HG02885 (cell line): ENCODE data around the gene CAPN14.

Experiments used
- ATAC-seq: cut with Tn5 transposase; IDR thresholded peaks from one replicate; pipeline ENCODE4 v1.9.1; 2021; ENCODE audit warnings: mild to moderate bottlenecking; ENCODE audit not compliant: unreplicated experiment, poor library complexity

Gene CAPN14

DNA sequence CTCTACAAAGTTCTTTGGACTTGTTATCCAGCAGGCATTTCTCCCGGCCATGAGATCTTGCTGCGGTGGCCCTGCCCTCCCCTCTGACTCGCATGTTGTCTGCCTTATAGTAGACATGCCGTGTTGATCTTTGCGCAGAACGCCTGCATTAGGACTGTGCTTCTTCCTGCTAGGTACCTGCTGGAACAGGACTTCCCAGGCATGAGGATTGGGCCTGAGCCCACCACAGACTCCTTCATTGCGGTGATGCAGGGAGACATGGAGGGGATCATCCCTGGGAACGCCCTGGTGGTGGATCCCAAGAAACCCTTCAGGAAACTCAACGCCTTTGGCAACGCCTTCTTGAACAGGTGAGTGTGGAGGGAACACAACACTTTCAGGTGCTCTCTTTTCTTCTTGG is 26.8 kb upstream of the CAPN14 start:
- no peak for ATAC-seq

DNA sequence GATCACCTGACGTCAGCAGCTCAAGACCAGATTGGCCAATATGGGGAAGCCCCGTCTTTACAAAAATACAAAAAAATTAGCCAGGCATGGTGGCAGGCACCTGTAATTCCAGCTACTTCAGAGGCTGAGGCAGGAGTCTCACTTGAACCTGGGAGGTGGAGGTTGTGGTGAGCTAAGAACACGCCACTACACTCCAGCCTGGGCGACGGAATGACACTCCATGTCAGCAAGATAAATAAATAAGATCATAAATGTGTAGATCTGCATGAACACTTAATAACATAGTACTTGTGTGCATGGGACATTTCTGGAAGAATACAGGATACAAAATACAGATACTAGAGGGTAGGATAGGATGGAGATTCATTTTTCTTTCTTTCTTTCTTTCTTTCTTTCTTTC is 25.7 kb upstream of the CAPN14 start:
- no peak for ATAC-seq

DNA sequence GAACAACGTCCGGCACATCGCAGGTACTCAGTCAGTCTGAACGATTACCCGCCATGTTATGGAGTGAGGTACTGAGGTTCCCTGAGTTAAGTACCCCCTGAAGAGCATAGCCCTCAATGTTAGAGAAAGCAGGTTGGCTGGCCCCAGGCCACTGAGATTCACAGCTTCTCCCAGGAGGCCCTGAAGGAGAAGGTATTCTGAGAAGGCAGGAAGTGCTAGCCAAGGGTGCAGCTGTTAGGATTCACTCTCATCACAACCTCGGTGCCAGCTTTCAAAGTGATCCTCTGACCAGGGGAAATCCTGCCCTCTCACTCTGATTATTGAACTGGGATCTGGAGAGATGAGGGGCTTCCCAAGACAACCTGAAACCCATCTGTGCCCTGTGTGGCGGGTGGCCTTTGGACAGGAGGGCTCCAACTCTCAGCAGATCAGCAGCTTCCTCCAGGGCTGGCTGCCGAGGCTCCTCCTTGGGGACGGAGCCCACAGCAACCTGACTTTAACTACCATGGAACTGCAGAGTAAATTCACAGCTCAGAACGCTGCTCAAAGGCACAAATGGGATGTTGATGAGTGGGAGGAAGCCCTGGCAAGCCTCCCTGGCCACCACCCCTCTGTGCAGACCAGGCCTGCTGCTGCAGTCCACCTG is 24.4 kb upstream of the CAPN14 start:
- no peak for ATAC-seq

GRCh38 chr2:31240381-31241365 is 23.4 kb upstream of the CAPN14 start:
- no peak for ATAC-seq

DNA sequence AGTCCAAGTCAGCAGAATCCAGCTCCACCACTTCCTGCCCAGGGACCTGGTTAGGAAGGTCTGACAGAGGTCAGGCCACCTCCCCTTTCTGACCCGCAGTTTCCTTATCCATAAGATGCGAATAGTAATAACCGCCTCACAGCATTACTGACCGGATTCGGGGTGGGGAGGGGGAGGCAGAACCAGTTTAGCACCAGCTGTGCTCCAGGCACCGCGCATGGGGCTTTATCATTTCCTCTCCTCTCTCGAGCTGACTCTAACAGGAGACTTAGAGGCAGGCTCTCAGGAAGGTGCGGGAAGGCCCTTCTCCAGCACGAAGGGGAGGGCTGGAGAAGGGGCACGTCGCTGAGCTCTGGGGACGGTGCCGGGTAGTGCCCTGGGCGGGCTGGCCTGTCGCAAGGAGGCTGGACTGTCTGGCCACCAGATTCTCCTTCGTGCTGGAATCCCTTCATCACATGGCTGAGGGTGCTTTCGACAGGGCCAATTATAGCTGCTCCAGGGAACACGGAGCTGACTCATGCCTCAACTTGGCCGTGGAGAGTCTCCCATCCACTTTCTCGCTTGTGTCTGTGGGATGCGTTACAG is 22.4 kb upstream of the CAPN14 start:
- ATAC-seq: no peak

GRCh38 chr2:31238906-31239592 is 21.7 kb upstream of the CAPN14 start:
- ATAC-seq: no peak

GRCh38 chr2:31238126-31238905 is 21.0 kb upstream of the CAPN14 start:
- ATAC-seq: no peak

DNA sequence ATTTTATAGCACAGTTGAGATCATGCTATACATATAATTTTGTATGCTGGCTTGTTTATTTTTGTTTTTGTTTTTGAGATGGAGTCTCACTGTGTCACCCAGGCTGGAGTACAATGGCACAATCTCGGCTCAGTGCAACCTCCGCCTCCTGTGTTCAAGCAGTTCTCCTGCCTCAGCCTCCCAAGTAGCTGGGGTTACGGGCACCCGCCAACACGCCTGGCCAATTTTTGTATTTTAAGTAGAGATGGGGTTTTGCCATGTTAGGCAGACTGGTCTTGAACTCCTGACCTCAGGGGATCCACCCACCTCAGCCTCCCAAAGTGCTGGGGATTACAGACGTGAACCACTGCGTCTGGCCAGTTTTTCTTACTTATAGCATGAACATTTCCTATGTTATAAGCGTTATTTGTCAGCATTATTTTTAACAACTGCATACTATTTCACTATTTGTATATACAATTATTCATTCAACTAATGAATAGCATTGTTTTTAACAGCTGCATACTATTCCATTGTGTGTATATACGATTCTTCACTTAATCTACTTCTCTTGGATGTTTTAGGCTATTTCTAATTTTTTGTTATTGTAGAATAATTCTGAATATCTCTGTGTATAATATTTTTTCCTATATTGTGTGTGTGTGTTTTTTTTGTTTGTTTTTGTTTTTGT is 20.2 kb upstream of the CAPN14 start:
- no peak for ATAC-seq

- ATAC-seq: no peak
These were observed 19.3 kb upstream of the CAPN14 start for GRCh38 chr2:31236433-31237205.

- ATAC-seq: no peak
These were observed 18.2 kb upstream of the CAPN14 start for GRCh38 chr2:31235504-31235902.

DNA sequence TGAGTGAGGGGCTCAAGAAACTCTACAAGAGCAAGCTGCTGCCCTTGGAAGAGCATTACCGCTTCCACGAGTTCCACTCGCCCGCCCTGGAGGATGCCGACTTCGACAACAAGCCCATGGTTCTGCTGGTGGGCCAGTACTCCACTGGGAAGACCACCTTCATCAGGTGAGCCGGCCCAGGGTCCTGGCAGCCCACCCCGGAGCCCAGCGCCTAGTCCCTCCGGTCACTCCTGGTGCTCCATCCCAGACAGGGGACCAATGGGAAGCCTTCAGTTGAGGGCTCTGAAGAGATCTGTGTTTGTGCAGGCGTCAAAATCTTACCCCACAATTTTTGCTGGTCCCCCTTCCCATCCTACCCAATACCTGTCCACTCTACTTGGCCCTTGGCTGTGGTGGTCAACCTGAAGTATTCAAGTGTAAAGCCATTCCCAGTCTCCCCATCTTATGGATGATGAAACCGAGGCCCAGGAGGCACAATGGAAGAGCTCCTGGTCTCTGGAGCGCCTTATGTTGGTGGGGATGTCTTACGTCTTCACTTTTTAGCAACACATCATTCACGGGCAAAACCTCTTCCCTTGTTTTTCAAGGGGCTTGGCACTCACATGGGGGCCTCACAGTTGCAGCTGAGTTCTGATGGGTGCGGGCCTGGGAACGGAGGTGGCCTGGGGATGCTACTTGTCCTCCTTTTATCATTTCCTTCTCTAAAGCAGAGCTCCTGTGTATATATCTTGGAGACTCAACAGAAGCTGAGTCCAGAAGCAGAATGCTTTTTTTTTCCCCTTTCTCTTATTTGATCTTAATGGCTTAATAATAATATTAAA is 17.6 kb upstream of the CAPN14 start:
- no peak for ATAC-seq

GRCh38 chr2:31233741-31234682 is 16.7 kb upstream of the CAPN14 start, which contains the start of gene EHD3:
EHD3 (plus strand) TSS chr2:31234152; CDS start chr2:31234622, 470 bp downstream.
- peak; percentile 98 for ATAC-seq

- ATAC-seq: no peak
These were observed 15.9 kb upstream of the CAPN14 start for GRCh38 chr2:31233231-31233630.

DNA sequence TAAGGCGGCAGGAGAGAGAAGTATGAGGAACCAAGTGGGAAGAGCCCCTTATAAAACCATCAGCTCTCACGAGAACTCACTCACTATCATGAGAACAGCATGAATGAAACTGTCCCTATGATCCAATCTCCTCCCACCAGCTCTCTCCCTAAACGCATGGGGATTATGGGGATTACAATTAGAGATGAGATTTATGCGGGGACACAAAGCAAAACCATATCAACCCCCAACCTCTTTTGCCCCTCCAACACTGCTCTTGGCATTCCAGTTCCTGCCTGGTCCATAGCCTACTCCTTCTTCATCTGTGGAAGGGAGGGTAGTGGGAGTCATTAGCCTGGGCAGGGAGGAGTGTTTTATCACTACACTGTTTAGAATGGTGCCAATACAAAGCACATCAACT is 15.3 kb upstream of the CAPN14 start:
- no peak for ATAC-seq

GRCh38 chr2:31231571-31232302 is 14.4 kb upstream of the CAPN14 start:
- ATAC-seq: no peak

GRCh38 chr2:31230751-31231150 is 13.4 kb upstream of the CAPN14 start:
- no peak for ATAC-seq
